BLaER1 treated with 17β-estradiol and CSF1 and Interleukin-3, amounts not matched to agents 10 nM and 100 nM (cell line): ENCODE measurements around the gene TRPM2.
"Not testable (repeated sequence)": the region's sequence is repeated elsewhere in the genome, so short reads cannot be mapped to it uniquely, and the experiment has no call there.

Source experiments
- H3K27ac ChIP-seq, 11 experiments: shearing (Covaris generic); formaldehyde crosslinking; 2 replicates each; pipeline ENCODE4 v1.8.1; 2022
- H3K27me3 ChIP-seq, 11 experiments: shearing (Covaris generic); formaldehyde crosslinking; 2 replicates each; pipeline ENCODE4 v1.8.1; 2022
- H3K36me3 ChIP-seq, 11 experiments: shearing (Covaris generic); formaldehyde crosslinking; 2 replicates each; pipeline ENCODE4 v1.8.1; 2022
- H3K4me1 ChIP-seq, 10 experiments: shearing (Covaris generic); formaldehyde crosslinking; 2 replicates each; pipeline ENCODE4 v1.8.1; 2022
- H3K4me2 ChIP-seq, 11 experiments: shearing (Covaris generic); formaldehyde crosslinking; 2 replicates each; pipeline ENCODE4 v1.8.1; 2022
- H3K4me3 ChIP-seq, 10 experiments: shearing (Covaris generic); formaldehyde crosslinking; 2 replicates each; pipeline ENCODE4 v1.8.1; 2022
- H3K9ac ChIP-seq, 11 experiments: shearing (Covaris generic); formaldehyde crosslinking; 2 replicates each; pipeline ENCODE4 v1.8.1; 2022
- H3K9me3 ChIP-seq, 11 experiments: shearing (Covaris generic); formaldehyde crosslinking; replicated peaks in 1 of 11; 2 replicates each; pipeline ENCODE4 v1.8.1; 2022
- H4K20me1 ChIP-seq, 11 experiments: shearing (Covaris generic); formaldehyde crosslinking; 2 replicates each; pipeline ENCODE4 v1.8.1; 2022
- Cebpa-rat ChIP-seq, 11 experiments: shearing (Covaris generic); IDR thresholded peaks; 2 replicates each; pipeline ENCODE4 v1.8.1; 2022

Gene TRPM2

GRCh38 chr21:44415073-44416025 lies 61.9 kb downstream of the TRPM2 start:
- no peak for TF ChIP-seq Cebpa-rat (IDR thresholded peaks at IDR 0.05)
- no peaks in the 10 kb centered on the region for H3K27me3 ChIP-seq
- no peak overlapping the region for H3K9ac ChIP-seq
- H3K36me3 ChIP-seq: peaks cover 96 to 100% (median 97%) of the 10 kb centered on the region in 11 experiments
- H3K4me3 ChIP-seq: peak overlapping the region in 1 of 10 experiments; percentile 25; a peak in 1 of 20 replicates
- no peak overlapping the region for H3K27ac ChIP-seq
- H4K20me1 ChIP-seq: peaks cover 0 to 84% (median 60%) of the 10 kb centered on the region in 11 experiments; a peak in 19 of 22 replicates
- H3K4me2 ChIP-seq: no peak overlapping the region
- H3K4me1 ChIP-seq: peaks cover 0 to 9% (median 6%) of the 10 kb centered on the region in 10 experiments; a peak in 14 of 20 replicates
- peaks cover 13 to 86% (median 78%) of the 10 kb centered on the region in 11 experiments; a peak in 21 of 22 replicates for H3K9me3 ChIP-seq

DNA sequence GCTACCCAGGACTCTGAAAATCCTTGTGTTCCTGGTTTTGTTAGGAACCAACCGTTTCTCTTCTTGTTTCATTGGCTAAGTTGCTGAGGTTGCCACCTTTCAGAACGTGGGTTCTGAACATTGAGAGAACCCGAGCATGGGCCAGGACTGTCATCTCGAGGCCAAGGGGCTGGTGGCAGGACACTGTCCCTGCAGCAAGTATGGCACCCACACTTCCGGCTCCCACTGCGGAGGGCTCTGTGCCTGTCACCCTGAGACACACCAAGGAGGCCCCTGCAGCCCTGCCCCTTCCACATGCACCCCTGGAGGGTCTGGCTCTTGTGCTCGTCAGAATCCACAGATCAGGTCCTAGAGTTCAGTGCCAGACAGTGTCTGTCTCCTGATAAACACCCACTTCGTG lies 62.8 kb downstream of the TRPM2 start:
- peaks cover 99 to 100% (median 100%) of the 10 kb centered on the region in 11 experiments for H3K36me3 ChIP-seq
- H4K20me1 ChIP-seq: peaks cover 0 to 89% (median 68%) of the 10 kb centered on the region in 11 experiments; a peak in 19 of 22 replicates
- no peak overlapping the region for H3K9ac ChIP-seq
- H3K27ac ChIP-seq: no peak overlapping the region
- no peak overlapping the region for H3K4me2 ChIP-seq
- H3K9me3 ChIP-seq: peaks cover 13 to 81% (median 72%) of the 10 kb centered on the region in 11 experiments; a peak in 21 of 22 replicates
- H3K4me1 ChIP-seq: peaks cover 7 to 17% (median 14%) of the 10 kb centered on the region in 10 experiments; a peak in 19 of 20 replicates
- no peaks in the 10 kb centered on the region for H3K27me3 ChIP-seq
- peak overlapping the region in 2 of 10 experiments; percentile 16 to 38; a peak in 2 of 20 replicates for H3K4me3 ChIP-seq
- TF ChIP-seq Cebpa-rat (IDR thresholded peaks at IDR 0.05): no peak

GRCh38 chr21:44417621-44418107 lies 64.2 kb downstream of the TRPM2 start:
- Histone ChIP-seq H3K36me3 (peaks cover 92 to 99% (median 97%) of the 10 kb centered on the region in 11 experiments), H3K9me3 (peaks cover 7 to 70% (median 62%) of the 10 kb centered on the region in 11 experiments; a peak in 21 of 22 replicates)
- not testable (repeated sequence) for H3K9ac ChIP-seq

DNA sequence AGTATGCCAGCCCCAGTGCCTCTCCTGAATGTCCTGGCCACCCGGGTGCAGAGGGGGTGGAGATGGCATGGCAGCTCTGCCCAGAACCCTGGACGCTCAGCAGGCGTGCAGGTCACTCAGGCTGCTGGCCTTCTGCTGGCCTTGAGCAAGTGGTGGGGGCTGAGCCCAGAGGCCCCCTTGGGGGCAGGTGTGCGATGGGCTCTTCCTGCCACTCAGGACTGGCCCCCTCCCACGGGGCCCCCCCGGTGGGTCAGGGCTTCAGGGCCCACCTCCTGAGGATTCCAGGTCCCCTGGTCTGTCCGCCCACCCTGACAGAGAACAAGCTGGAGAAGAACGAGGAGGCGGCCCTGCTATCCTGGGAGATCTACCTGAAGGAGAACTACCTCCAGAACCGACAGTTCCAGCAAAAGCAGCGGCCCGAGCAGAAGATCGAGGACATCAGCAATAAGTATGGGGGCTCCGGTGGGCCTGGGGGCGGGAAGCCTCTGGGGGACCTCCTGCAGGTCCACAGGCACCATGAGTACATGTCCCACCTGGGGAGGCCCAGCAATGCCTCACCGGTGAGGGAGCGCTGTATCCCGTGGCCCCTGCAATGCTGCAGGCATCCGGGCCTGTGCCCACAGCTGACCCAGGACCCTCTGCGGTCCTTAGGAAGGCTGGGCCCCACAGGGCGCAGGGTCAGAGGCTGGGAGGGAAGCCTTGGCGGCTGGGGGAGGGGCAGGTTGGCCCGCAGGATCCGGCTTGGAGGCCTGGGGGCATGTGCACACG lies 64.9 kb downstream of the TRPM2 start:
- Histone ChIP-seq H3K36me3 (peaks cover 86 to 93% (median 91%) of the 10 kb centered on the region in 11 experiments), H3K27me3 (no peaks in the 10 kb centered on the region), H4K20me1 (peaks cover 6 to 92% (median 82%) of the 10 kb centered on the region in 11 experiments; a peak in 20 of 22 replicates), H3K4me3 (peak overlapping the region in 3 of 10 experiments; percentile 3 to 38 (median 20); a peak in 2 of 20 replicates), H3K9ac (no peak overlapping the region), H3K9me3 (peaks cover 7 to 70% (median 62%) of the 10 kb centered on the region in 11 experiments; a peak in 21 of 22 replicates), H3K27ac (no peak overlapping the region), H3K4me2 (no peak overlapping the region), H3K4me1 (peaks cover 25 to 36% (median 34%) of the 10 kb centered on the region in 10 experiments)
- no peak for TF ChIP-seq Cebpa-rat (IDR thresholded peaks at IDR 0.05)

More at GRCh38 chr21:44417621-44418107, 64.2 kb downstream of the TRPM2 start:
- peaks cover 6 to 94% (median 79%) of the 10 kb centered on the region in 11 experiments; a peak in 20 of 22 replicates for H4K20me1 ChIP-seq
- H3K4me1 ChIP-seq: peaks cover 21 to 32% (median 29%) of the 10 kb centered on the region in 10 experiments
- H3K27me3 ChIP-seq, H3K4me2 ChIP-seq, H3K27ac ChIP-seq: not testable (repeated sequence)
- peak overlapping the region in 3 of 10 experiments; percentile 3 to 16 (median 7); a peak in 1 of 20 replicates for H3K4me3 ChIP-seq

GRCh38 chr21:44418876-44419230 lies 65.4 kb downstream of the TRPM2 start:
- Histone ChIP-seq H3K4me2 (no peak overlapping the region), H3K9me3 (peaks cover 7 to 65% (median 57%) of the 10 kb centered on the region in 11 experiments; a peak in 21 of 22 replicates)
- no peak for TF ChIP-seq Cebpa-rat (IDR thresholded peaks at IDR 0.05)

DNA sequence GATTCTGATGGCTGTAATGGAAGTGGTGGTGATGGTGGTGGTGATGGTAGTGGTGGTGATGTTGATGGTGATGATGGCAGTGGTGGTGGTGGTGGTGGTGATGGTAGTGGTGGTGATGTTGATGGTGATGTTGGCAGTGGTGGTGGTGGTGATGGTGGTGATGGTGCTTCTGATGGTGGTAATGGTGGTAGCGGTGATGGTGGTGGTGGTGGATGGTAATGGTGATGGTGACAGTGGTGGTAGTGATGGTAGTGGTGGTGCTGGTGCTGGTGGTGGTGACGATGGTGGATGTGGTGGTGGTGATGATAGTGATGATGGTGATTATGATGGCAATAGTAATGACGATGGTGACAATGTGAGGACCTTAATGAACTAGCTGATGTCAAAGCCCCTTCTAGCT lies 66.3 kb downstream of the TRPM2 start:
- Histone ChIP-seq H3K4me3 (no peak overlapping the region), H3K36me3 (peaks cover 73 to 93% (median 89%) of the 10 kb centered on the region in 11 experiments), H3K9me3 (peaks cover 7 to 57% (median 49%) of the 10 kb centered on the region in 11 experiments; a peak in 21 of 22 replicates), H3K9ac (no peak overlapping the region), H3K4me2 (peak overlapping the region in 5 of 11 experiments; percentile 26 to 85 (median 74); a peak in 6 of 22 replicates), H3K4me1 (peaks cover 39 to 49% (median 47%) of the 10 kb centered on the region in 10 experiments), H4K20me1 (peaks cover 10 to 92% (median 89%) of the 10 kb centered on the region in 11 experiments; a peak in 20 of 22 replicates), H3K27me3 (no peaks in the 10 kb centered on the region), H3K27ac (no peak overlapping the region)
- TF ChIP-seq Cebpa-rat (IDR thresholded peaks at IDR 0.05): no peak

More at GRCh38 chr21:44418876-44419230, 65.4 kb downstream of the TRPM2 start:
- no peak overlapping the region for H3K9ac ChIP-seq
- H3K36me3 ChIP-seq: peaks cover 80 to 93% (median 90%) of the 10 kb centered on the region in 11 experiments
- H4K20me1 ChIP-seq: peaks cover 6 to 92% (median 87%) of the 10 kb centered on the region in 11 experiments; a peak in 20 of 22 replicates
- peak overlapping the region in 2 of 10 experiments; percentile 20 to 38; a peak in 2 of 20 replicates for H3K4me3 ChIP-seq
- peaks cover 30 to 41% (median 39%) of the 10 kb centered on the region in 10 experiments for H3K4me1 ChIP-seq
- no peaks in the 10 kb centered on the region for H3K27me3 ChIP-seq
- no peak overlapping the region for H3K27ac ChIP-seq

- H3K36me3 ChIP-seq: peaks cover 64 to 93% (median 83%) of the 10 kb centered on the region in 11 experiments
- no peak overlapping the region for H3K4me3 ChIP-seq
- H3K27me3 ChIP-seq: no peaks in the 10 kb centered on the region
- H3K4me2 ChIP-seq: peak overlapping the region in 9 of 11 experiments; percentile 26 to 87 (median 80); a peak in 13 of 22 replicates
- peaks cover 48 to 59% (median 57%) of the 10 kb centered on the region in 10 experiments for H3K4me1 ChIP-seq
- H4K20me1 ChIP-seq: peaks cover 10 to 93% (median 84%) of the 10 kb centered on the region in 11 experiments; a peak in 20 of 22 replicates
- peaks cover 7 to 50% (median 39%) of the 10 kb centered on the region in 11 experiments; a peak in 21 of 22 replicates for H3K9me3 ChIP-seq
- H3K9ac ChIP-seq: no peak overlapping the region
- TF ChIP-seq Cebpa-rat (IDR thresholded peaks at IDR 0.05): no peak
- no peak overlapping the region for H3K27ac ChIP-seq
These were observed 67.2 kb downstream of the TRPM2 start for GRCh38 chr21:44420416-44421205.
